OCI-LY7 (cell line): ENCODE results near the gene UTP20. TPM values are rescaled to one million over a fixed set of nuclear protein-coding genes. Genes with fewer than 3 reads are reported as not detected.
"Not testable (repeated sequence)": the region's sequence is repeated elsewhere in the genome, so short reads cannot be mapped to it uniquely, and the experiment has no call there.

ENCODE experiments used
- BruUV-seq: library from RNA; stranded (reverse); fragments of 400-500 nt; replicated peaks from 2 replicates; lab custom pipeline; 2021; lab: Mats Ljungman, UMichigan
- CTCF ChIA-PET: fragments of 300-600 bp; sonication (Branson Sonifier 250); formaldehyde crosslinking; loops from one replicate; lab custom pipeline; 2022; ENCODE audit warnings: antibody characterized with exemption; ENCODE audit not compliant: unreplicated experiment; lab: Charles Lee
- POLR2A ChIA-PET: fragments of 300-600 bp; sonication (Branson Sonifier 250); formaldehyde crosslinking; loops from one replicate; lab custom pipeline; 2022; ENCODE audit warnings: antibody characterized with exemption; lab: Charles Lee
- DNase-seq: peaks from one replicate; pipeline ENCODE4 v3.0.0-alpha.2; 2015; ENCODE audit warnings: low spot score
- H2AFZ ChIP-seq: fragments of 200-600 bp; sonication (generic), shearing (Covaris generic); 2 replicates; pipeline ENCODE4 v1.6.1; 2014; ENCODE audit warnings: mild to moderate bottlenecking, antibody characterized with exemption, low read length, moderate library complexity
- H3K27ac ChIP-seq: fragments of 200-600 bp; sonication (generic); 2 replicates; pipeline ENCODE4 v1.5.1; 2014; ENCODE audit warnings: mixed run types, low read depth, mild to moderate bottlenecking, moderate library complexity, low read length, inconsistent platforms; ENCODE audit not compliant: poor library complexity, severe bottlenecking
- H3K36me3 ChIP-seq: fragments of 200-600 bp; sonication (generic); 2 replicates; pipeline ENCODE4 v1.6.1; 2014; ENCODE audit warnings: mild to moderate bottlenecking, antibody characterized with exemption, low read length, moderate library complexity, mixed read lengths; ENCODE audit not compliant: insufficient read depth
- H3K4me1 ChIP-seq: fragments of 200-600 bp; sonication (generic); 2 replicates; pipeline ENCODE4 v1.5.1; 2014; ENCODE audit warnings: mild to moderate bottlenecking, low read length; ENCODE audit not compliant: insufficient read depth, poor library complexity, severe bottlenecking
- H3K4me2 ChIP-seq: fragments of 200-600 bp; sonication (generic); 2 replicates; pipeline ENCODE4 v1.6.1; 2014; ENCODE audit warnings: mild to moderate bottlenecking, low read length
- H3K4me3 ChIP-seq: fragments of 200-600 bp; sonication (generic); 2 replicates; pipeline ENCODE4 v1.5.1; 2014; ENCODE audit warnings: mild to moderate bottlenecking, low read depth, low read length; ENCODE audit not compliant: poor library complexity, severe bottlenecking
- H3K79me2 ChIP-seq: fragments of 200-600 bp; sonication (generic); 2 replicates; pipeline ENCODE4 v1.6.1; 2016; ENCODE audit warnings: low read depth, mild to moderate bottlenecking, low read length, moderate library complexity, mixed read lengths; ENCODE audit not compliant: insufficient read depth
- H3K9me2 ChIP-seq: fragments of 200-600 bp; sonication (generic); 2 replicates; pipeline ENCODE4 v1.6.1; 2016; ENCODE audit warnings: mild to moderate bottlenecking, low read length, mixed read lengths; ENCODE audit not compliant: insufficient read depth
- H3K9me3 ChIP-seq: fragments of 200-600 bp; sonication (generic); 2 replicates; pipeline ENCODE4 v1.6.1; 2014; ENCODE audit warnings: mild to moderate bottlenecking, mixed run types, low read length, mixed read lengths
- H4K20me1 ChIP-seq: fragments of 200-600 bp; sonication (generic); 2 replicates; pipeline ENCODE4 v1.6.1; 2014; ENCODE audit warnings: mild to moderate bottlenecking, antibody characterized with exemption, low read length, moderate library complexity, mixed read lengths; ENCODE audit not compliant: insufficient read depth
- CTCF ChIP-seq: fragments of 200-600 bp; sonication (generic); conservative IDR thresholded peaks from 2 replicates; pipeline ENCODE4 v1.5.1; 2014; ENCODE audit warnings: mild to moderate bottlenecking, antibody characterized with exemption, low read length, moderate library complexity, mixed read lengths
- EZH2phosphoT487 ChIP-seq: fragments of 200-600 bp; sonication (generic); IDR thresholded peaks from 2 replicates; pipeline ENCODE4 v1.6.1; 2018; ENCODE audit warnings: low read depth, borderline replicate concordance, mild to moderate bottlenecking, mixed run types, antibody characterized with exemption, low read length, moderate library complexity, mixed read lengths
- intact Hi-C: fragments of 100-400 bp; cut with micrococcal nuclease; formaldehyde crosslinking; loops from one replicate; pipeline ENCODE4 v1.10.0; 2022; ENCODE audit not compliant: unreplicated experiment
- total RNA-seq, 2 experiments: library from RNA; depleted of rRNA in 1 of 2; stranded (reverse); fragments of >200 nt in 1 of 2; shearing (Covaris generic) in 1 of 2; gene quantifications; 2 replicates each; pipeline ENCODE4 v1.2.3, GENCODE V29; 2014 to 2022

The UTP20 gene
- total RNA-seq, 2 experiments from 2014 or later, result 15.7 to 21.4 TPM

GRCh38 chr12:101414533-101415119 is 134.7 kb downstream of the UTP20 start:
- BruUV-seq, result no TSS peak
- H3K36me3 ChIP-seq, result no peaks in the 10 kb centered on the region
- H3K9me2 ChIP-seq, result no peaks in the 10 kb centered on the region
- no peaks in the 10 kb centered on the region for H3K9me3 ChIP-seq
- intact Hi-C loops, result loop anchor here (1.0 to 10.0 kb wide), 5 partner anchors 260 to 502 kb away; partner anchors contain the start of gene GNPTAB
- no peaks in the 10 kb centered on the region for H4K20me1 ChIP-seq
- H3K79me2 ChIP-seq, result no peaks in the 10 kb centered on the region
- H3K4me1 ChIP-seq, result peaks cover 4% of the 10 kb centered on the region
- peak; percentile 73 for DNase-seq
- TF ChIP-seq CTCF (peak; percentile 93), EZH2phosphoT487 (no peak)
- H2AFZ ChIP-seq, result peak overlapping the region; percentile 58; the same call in 1 of the 2 replicates
- H3K4me2 ChIP-seq, result no peak overlapping the region
- no peak overlapping the region for H3K27ac ChIP-seq
- no peak overlapping the region for H3K4me3 ChIP-seq
- ChIA-PET POLR2A (interaction anchor here (0.8 kb wide), 1 partner anchor 41 kb away, joined by 3 read pairs; no protein-coding TSS in a partner anchor), CTCF (no interaction called here)

GRCh38 chr12:101415228-101415627 is 135.3 kb downstream of the UTP20 start:
- H3K9me2 ChIP-seq, result no peaks in the 10 kb centered on the region
- no peak overlapping the region for H3K4me2 ChIP-seq
- TF ChIP-seq CTCF, result no peak
- no peak for TF ChIP-seq EZH2phosphoT487
- H3K27ac ChIP-seq, result no peak overlapping the region
- ChIA-PET CTCF (no interaction called here), POLR2A (interaction anchor here (0.8 kb wide), 1 partner anchor 40 kb away, joined by 3 read pairs; no protein-coding TSS in a partner anchor)
- no TSS peak for BruUV-seq
- H4K20me1 ChIP-seq, result no peaks in the 10 kb centered on the region
- H3K4me3 ChIP-seq, result no peak overlapping the region
- peaks cover 4% of the 10 kb centered on the region for H3K4me1 ChIP-seq
- DNase-seq, result no peak
- H3K9me3 ChIP-seq, result no peaks in the 10 kb centered on the region
- H3K36me3 ChIP-seq, result no peaks in the 10 kb centered on the region
- intact Hi-C loops, result loop anchor here (2.0 to 10.0 kb wide), 4 partner anchors 260 to 502 kb away; partner anchors contain the start of gene GNPTAB
- H3K79me2 ChIP-seq, result no peaks in the 10 kb centered on the region
- no peak overlapping the region for H2AFZ ChIP-seq

GRCh38 chr12:101422066-101422465 is 142.2 kb downstream of the UTP20 start:
- H3K4me2 ChIP-seq, H3K79me2 ChIP-seq, H2AFZ ChIP-seq, H3K9me2 ChIP-seq, H3K4me3 ChIP-seq, H3K4me1 ChIP-seq, intact Hi-C loops, H3K27ac ChIP-seq, H3K9me3 ChIP-seq, H4K20me1 ChIP-seq, H3K36me3 ChIP-seq, DNase-seq, BruUV-seq: not testable (repeated sequence)
- CTCF ChIA-PET, result interaction anchor here (0.6 kb wide), 1 partner anchor 81 kb away, joined by 3 read pairs; no protein-coding TSS in a partner anchor
- POLR2A ChIA-PET, result interaction anchor here (0.6 to 0.7 kb wide), 2 partner anchors 514 to 1156 kb away, joined by 3 to 9 read pairs; no protein-coding TSS in a partner anchor
